HepG2 (cell line): ENCODE results near the gene UBL3. TPM values are rescaled to one million over a fixed set of nuclear protein-coding genes. Genes with fewer than 3 reads are reported as not detected.

ENCODE experiments used
- ATAC-seq: fragments of 200-7000 bp; cut with Tn5 transposase; 3 replicates; pipeline ENCODE4 v1.9.1; 2020; ENCODE audit warnings: mild to moderate bottlenecking, moderate library complexity
- BruUV-seq: library from RNA; stranded (reverse); fragments of 400-500 nt; replicated peaks from 2 replicates; lab custom pipeline; 2021; lab: Mats Ljungman, UMichigan
- CTCF ChIA-PET: fragments of 300-600 bp; formaldehyde crosslinking; extraction: SDS; loops from one replicate; lab custom pipeline; 2021; ENCODE audit warnings: low total read pairs, inconsistent platforms, low intra/inter-chr PET ratio; lab: Yijun Ruan, JAX
- POLR2A ChIA-PET: fragments of 350-600 bp; sonication (Branson Sonifier 250); formaldehyde crosslinking; loops from one replicate; lab custom pipeline; 2020; ENCODE audit warnings: antibody characterized with exemption, inconsistent platforms; lab: Yijun Ruan, JAX
- DNase-seq: peaks from one replicate; pipeline ENCODE4 v3.0.0-alpha.2; 2015; ENCODE audit warnings: low spot score
- FAIRE-seq: peaks from 3 replicates; lab custom pipeline; 2011; peaks lifted over from hg19 to GRCh38; lab: Jason Lieb, UNC
- H2AFZ ChIP-seq: one replicate; pipeline ENCODE4 v1.6.1; 2011; ENCODE audit warnings: low read length, inconsistent platforms
- H3K27ac ChIP-seq: fragments of 300-600 bp; 3 replicates; pipeline ENCODE4 v1.8.0; 2011; ENCODE audit warnings: mixed run types, mild to moderate bottlenecking, mixed read lengths, low read length, inconsistent platforms; ENCODE audit not compliant: insufficient read depth; ENCODE audit errors: extremely low read length
- H3K27me3 ChIP-seq, 2 experiments: fragments of 200-600 bp in 1 of 2; 2 replicates in 1 of 2; 3 replicates in 1 of 2; pipeline versions ENCODE4 v1.6.0 to v1.8.0; 2011; ENCODE audit warnings: low read length in 2 of 2, mild to moderate bottlenecking in 2 of 2, moderate library complexity in 2 of 2, inconsistent platforms in 1 of 2; ENCODE audit not compliant: insufficient read depth in 2 of 2, control insufficient read depth in 1 of 2
- H3K36me3 ChIP-seq, 2 experiments: fragments of 200-600 bp in 1 of 2; replicated peaks in 1 of 2; 2 replicates in 1 of 2; 3 replicates in 1 of 2; pipeline versions ENCODE4 v1.5.1 to v1.8.0; 2011; ENCODE audit warnings: low read length in 2 of 2, inconsistent platforms in 1 of 2; ENCODE audit not compliant: insufficient read depth in 2 of 2, control insufficient read depth in 1 of 2
- H3K4me1 ChIP-seq: 2 replicates; pipeline ENCODE4 v1.5.1; 2012; ENCODE audit warnings: low read length, inconsistent platforms; ENCODE audit not compliant: insufficient read depth
- H3K4me2 ChIP-seq: 2 replicates; pipeline ENCODE4 v1.6.0; 2011; ENCODE audit warnings: low read depth, low read length, inconsistent platforms
- H3K4me3 ChIP-seq, 3 experiments: fragments of 200-600 bp in 1 of 3; sonication (generic), shearing (Covaris generic) in 1 of 3; replicated peaks in 1 of 3; 2 replicates each; pipeline ENCODE4 v1.5.1; 2011 to 2016; ENCODE audit warnings: low read length in 3 of 3, inconsistent platforms in 2 of 3, low read depth in 2 of 3, mild to moderate bottlenecking in 2 of 3, control low read depth in 1 of 3, mixed read lengths in 1 of 3; ENCODE audit not compliant: insufficient read depth in 1 of 3
- H3K79me2 ChIP-seq: one replicate; pipeline ENCODE4 v1.6.1; 2011; ENCODE audit warnings: low read length, inconsistent platforms; ENCODE audit not compliant: insufficient read depth
- H3K9ac ChIP-seq: 2 replicates; pipeline ENCODE4 v1.6.0; 2011; ENCODE audit warnings: mild to moderate bottlenecking, low read depth, low read length, inconsistent platforms; ENCODE audit not compliant: insufficient read depth
- H3K9me3 ChIP-seq: 2 replicates; pipeline ENCODE4 v1.5.1; 2012; ENCODE audit warnings: mild to moderate bottlenecking, low read length
- H4K20me1 ChIP-seq: 2 replicates; pipeline ENCODE4 v1.6.0; 2011; ENCODE audit warnings: inconsistent platforms, mild to moderate bottlenecking, low read length, moderate library complexity; ENCODE audit not compliant: insufficient read depth
- ARID2 ChIP-seq: sonication (generic); formaldehyde crosslinking; IDR thresholded peaks from 2 replicates; pipeline ENCODE4 v1.8.1; 2022; ENCODE audit warnings: mild to moderate bottlenecking, missing genetic modification reagents, borderline replicate concordance
- CHD2 ChIP-seq: IDR thresholded peaks from 2 replicates; pipeline ENCODE4 v1.6.1; 2011; ENCODE audit warnings: low read depth, low read length, improper control_type of control experiment
- PCBP1 ChIP-seq: fragments of 200-400 bp; formaldehyde crosslinking; IDR thresholded peaks from 2 replicates; pipeline ENCODE4 v1.6.1; 2017; ENCODE audit warnings: mild to moderate bottlenecking, low read depth, low read length, borderline replicate concordance
- PRPF4 ChIP-seq: fragments of 200-400 bp; formaldehyde crosslinking; IDR thresholded peaks from 2 replicates; pipeline ENCODE4 v1.6.1; 2016; ENCODE audit warnings: low read length, low read depth; ENCODE audit not compliant: poor library complexity, severe bottlenecking
- ZKSCAN8 ChIP-seq: IDR thresholded peaks from 2 replicates; pipeline ENCODE4 v1.6.1; 2016; ENCODE audit warnings: borderline replicate concordance, missing genetic modification reagents, missing compliant biosample characterization
- ZMYM4 ChIP-seq: sonication (generic); formaldehyde crosslinking; IDR thresholded peaks from 2 replicates; pipeline ENCODE4 v1.8.1; 2023; ENCODE audit warnings: mild to moderate bottlenecking, missing genetic modification reagents
- ZNF264 ChIP-seq: sonication (generic); formaldehyde crosslinking; IDR thresholded peaks from 2 replicates; pipeline ENCODE4 v1.4.0; 2020; ENCODE audit warnings: missing genetic modification reagents
- ZNF441 ChIP-seq: sonication (generic); formaldehyde crosslinking; IDR thresholded peaks from 2 replicates; pipeline ENCODE4 v1.7.0; 2021; ENCODE audit warnings: missing genetic modification reagents, borderline replicate concordance
- ZNF460 ChIP-seq: sonication (generic); formaldehyde crosslinking; IDR thresholded peaks from 2 replicates; pipeline ENCODE4 v1.5.1; 2020; ENCODE audit warnings: missing genetic modification reagents, mild to moderate bottlenecking, borderline replicate concordance
- ZNF83 ChIP-seq: sonication (generic); formaldehyde crosslinking; IDR thresholded peaks from 2 replicates; pipeline ENCODE4 v1.4.0; 2020; ENCODE audit warnings: missing genetic modification reagents, mild to moderate bottlenecking, borderline replicate concordance
- WGBS: methylation state at CpG from one replicate; pipeline ENCODE4 v1.1.6; 2017; ENCODE audit warnings: low lambda C conversion rate; 5-methylcytosine and 5-hydroxymethylcytosine counted together
- in situ Hi-C: cut with HindIII; loops from 2 replicates; pipeline ENCODE4 v1.10.0; 2017; ENCODE audit warnings: low pct_unique_long_range_greater_than_20kb; ENCODE audit not compliant: extremely low pct_ligation_motif_present
- intact Hi-C: fragments of 100-400 bp; cut with micrococcal nuclease; formaldehyde crosslinking; loops from one replicate; pipeline ENCODE4 v1.10.0; 2022; ENCODE audit not compliant: unreplicated experiment
- polyA plus RNA-seq, 8 experiments: library from polyadenylated mRNA; depleted of rRNA in 3 of 8; stranded (reverse) in 7 of 8; unstranded in 1 of 8; fragments of >200 nt; fragmentation: Illumina TruSeq in 4 of 8; extraction: Trizol in 4 of 8; gene quantifications; 2 replicates each; pipeline versions ENCODE4 v1.2.1 to v1.2.3, GENCODE V29; 2011 to 2016; ENCODE audit warnings: low read depth in 4 of 8, missing spikeins in 1 of 8, mixed read lengths in 1 of 8; ENCODE audit not compliant: insufficient read depth in 1 of 8
- total RNA-seq, 5 experiments: library from RNA; depleted of rRNA; stranded (reverse); fragments of >200 nt; fragmentation: Illumina TruSeq; extraction: Trizol; gene quantifications; 2 replicates each; pipeline ENCODE4 v1.2.3, GENCODE V29; 2016; ENCODE audit warnings: low read depth in 1 of 5
- TF ChIP-seq, protein P1 (sequence below): sonication (generic); formaldehyde crosslinking; IDR thresholded peaks from 2 replicates; pipeline ENCODE4 v1.8.0; 2022; ENCODE audit warnings: mild to moderate bottlenecking, missing genetic modification reagents, borderline replicate concordance
- TF ChIP-seq, protein P2 (sequence below): sonication (generic); formaldehyde crosslinking; IDR thresholded peaks from 2 replicates; pipeline ENCODE4 v1.5.1; 2020; ENCODE audit warnings: missing genetic modification reagents, mild to moderate bottlenecking, borderline replicate concordance
- TF ChIP-seq, protein P3 (sequence below): sonication (generic); formaldehyde crosslinking; IDR thresholded peaks from 2 replicates; pipeline ENCODE4 v1.4.0; 2020; ENCODE audit warnings: low read depth, mild to moderate bottlenecking, missing genetic modification reagents

The UBL3 gene
- total and polyA plus RNA-seq, 2 of the 13 experiments (the other 11 are each of a cell fraction or from before 2014, with no cell fraction given) = 7.4 to 9.6 TPM

GRCh38 chr13:29748097-29748496, 102.3 kb downstream of the UBL3 start:
- CTCF ChIA-PET = no interaction called here
- H3K79me2 ChIP-seq = no peaks in the 10 kb centered on the region
- no TSS peak for BruUV-seq
- ATAC-seq (no peak), DNase-seq (no peak), FAIRE-seq (no peak)
- 8% methylated on average over 3 of the region's 3 CpGs for WGBS
- no peaks in the 10 kb centered on the region for H3K9me3 ChIP-seq
- H3K36me3 ChIP-seq = no peaks in the 10 kb centered on the region
- no peaks in the 10 kb centered on the region for H3K4me1 ChIP-seq
- H3K27me3 ChIP-seq = peaks cover 0 to 3% of the 10 kb centered on the region in 2 experiments; a peak in 1 of 5 replicates
- no peak for TF ChIP-seq ARID2 (CRISPR knock-in tag)
- POLR2A ChIA-PET = no interaction called here
- no peak overlapping the region for H2AFZ ChIP-seq
- intact Hi-C loops = no loop called here
- no peaks in the 10 kb centered on the region for H4K20me1 ChIP-seq
- H3K4me3 ChIP-seq = no peak overlapping the region
- in situ Hi-C loops = no loop called here
- no peak overlapping the region for H3K9ac ChIP-seq
- H3K27ac ChIP-seq = no peak overlapping the region
- H3K4me2 ChIP-seq = no peak overlapping the region

- ChIA-PET POLR2A (no interaction called here), CTCF (no interaction called here)
- no TSS peak for BruUV-seq
- intact Hi-C loops = no loop called here
- Histone ChIP-seq H3K9ac (no peak overlapping the region), H3K36me3 (no peaks in the 10 kb centered on the region), H3K4me1 (no peaks in the 10 kb centered on the region), H3K4me2 (no peak overlapping the region), H3K4me3 (no peak overlapping the region), H3K79me2 (no peaks in the 10 kb centered on the region), H3K27me3 (peaks cover 0 to 3% of the 10 kb centered on the region in 2 experiments; a peak in 1 of 5 replicates), H3K9me3 (no peaks in the 10 kb centered on the region), H2AFZ (no peak overlapping the region), H4K20me1 (no peaks in the 10 kb centered on the region), H3K27ac (no peak overlapping the region)
- DNase-seq (no peak), ATAC-seq (no peak), FAIRE-seq (no peak)
- in situ Hi-C loops = no loop called here
- 5% methylated on average over 6 of the region's 6 CpGs for WGBS
- TF ChIP-seq PCBP1 (no peak), ZNF264 (CRISPR knock-in tag) (no peak), ZKSCAN8 (CRISPR knock-in tag) (no peak), ZMYM4 (CRISPR knock-in tag) (no peak), ZNF441 (CRISPR knock-in tag) (no peak), ZNF460 (no peak), ZNF83 (CRISPR knock-in tag) (no peak), CHD2 (no peak), PRPF4 (no peak)
- TF ChIP-seq, protein P1, sequence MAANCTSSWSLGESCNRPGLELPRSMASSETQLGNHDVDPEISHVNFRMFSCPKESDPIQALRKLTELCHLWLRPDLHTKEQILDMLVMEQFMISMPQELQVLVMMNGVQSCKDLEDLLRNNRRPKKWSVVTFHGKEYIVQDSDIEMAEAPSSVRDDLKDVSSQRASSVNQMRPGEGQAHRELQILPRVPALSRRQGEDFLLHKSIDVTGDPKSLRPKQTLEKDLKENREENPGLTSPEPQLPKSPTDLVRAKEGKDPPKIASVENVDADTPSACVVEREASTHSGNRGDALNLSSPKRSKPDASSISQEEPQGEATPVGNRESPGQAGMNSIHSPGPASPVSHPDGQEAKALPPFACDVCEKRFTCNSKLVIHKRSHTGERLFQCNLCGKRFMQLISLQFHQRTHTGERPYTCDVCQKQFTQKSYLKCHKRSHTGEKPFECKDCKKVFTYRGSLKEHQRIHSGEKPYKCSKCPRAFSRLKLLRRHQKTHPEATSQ (CRISPR knock-in tag) = no peak
- TF ChIP-seq, protein P2, sequence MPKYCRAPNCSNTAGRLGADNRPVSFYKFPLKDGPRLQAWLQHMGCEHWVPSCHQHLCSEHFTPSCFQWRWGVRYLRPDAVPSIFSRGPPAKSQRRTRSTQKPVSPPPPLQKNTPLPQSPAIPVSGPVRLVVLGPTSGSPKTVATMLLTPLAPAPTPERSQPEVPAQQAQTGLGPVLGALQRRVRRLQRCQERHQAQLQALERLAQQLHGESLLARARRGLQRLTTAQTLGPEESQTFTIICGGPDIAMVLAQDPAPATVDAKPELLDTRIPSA = no peak
- TF ChIP-seq, protein P3, sequence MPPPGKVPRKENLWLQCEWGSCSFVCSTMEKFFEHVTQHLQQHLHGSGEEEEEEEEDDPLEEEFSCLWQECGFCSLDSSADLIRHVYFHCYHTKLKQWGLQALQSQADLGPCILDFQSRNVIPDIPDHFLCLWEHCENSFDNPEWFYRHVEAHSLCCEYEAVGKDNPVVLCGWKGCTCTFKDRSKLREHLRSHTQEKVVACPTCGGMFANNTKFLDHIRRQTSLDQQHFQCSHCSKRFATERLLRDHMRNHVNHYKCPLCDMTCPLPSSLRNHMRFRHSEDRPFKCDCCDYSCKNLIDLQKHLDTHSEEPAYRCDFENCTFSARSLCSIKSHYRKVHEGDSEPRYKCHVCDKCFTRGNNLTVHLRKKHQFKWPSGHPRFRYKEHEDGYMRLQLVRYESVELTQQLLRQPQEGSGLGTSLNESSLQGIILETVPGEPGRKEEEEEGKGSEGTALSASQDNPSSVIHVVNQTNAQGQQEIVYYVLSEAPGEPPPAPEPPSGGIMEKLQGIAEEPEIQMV (CRISPR knock-in tag) = no peak
Observed at GRCh38 chr13:29746148-29746677, 104.2 kb downstream of the UBL3 start.
